Osteocyte (in vitro differentiated cells): ENCODE measurements around the gene OPCML. TPM values are rescaled to one million over a fixed set of nuclear protein-coding genes. Genes with fewer than 3 reads are reported as not detected.

ENCODE experiments used
- DNase-seq: peaks from one replicate; pipeline ENCODE4 v3.0.0; 2021; ENCODE audit warnings: mixed read lengths; ENCODE audit not compliant: unreplicated experiment; ENCODE audit errors: extremely low spot score
- H3K27ac Mint-ChIP-seq: one replicate; pipeline ENCODE4 v1.8.0; 2021; ENCODE audit warnings: mild to moderate bottlenecking, mixed read lengths; ENCODE audit not compliant: unreplicated experiment
- H3K27me3 Mint-ChIP-seq: one replicate; pipeline ENCODE4 v1.8.0; 2021; ENCODE audit warnings: mixed read lengths; ENCODE audit not compliant: unreplicated experiment
- H3K36me3 Mint-ChIP-seq: one replicate; pipeline ENCODE4 v1.8.0; 2021; ENCODE audit warnings: mixed read lengths; ENCODE audit not compliant: unreplicated experiment
- H3K4me1 Mint-ChIP-seq: one replicate; pipeline ENCODE4 v1.8.0; 2021; ENCODE audit warnings: mixed read lengths; ENCODE audit not compliant: unreplicated experiment
- H3K4me3 Mint-ChIP-seq: one replicate; pipeline ENCODE4 v1.8.0; 2021; ENCODE audit warnings: mild to moderate bottlenecking, moderate library complexity, mixed read lengths; ENCODE audit not compliant: unreplicated experiment
- H3K9me3 Mint-ChIP-seq: one replicate; pipeline ENCODE4 v1.8.0; 2021; ENCODE audit warnings: mixed read lengths; ENCODE audit not compliant: unreplicated experiment
- CTCF ChIP-seq: fragments of 200-600 bp; sonication (generic); IDR thresholded peaks from 2 replicates; pipeline ENCODE4 v1.5.0; 2021; ENCODE audit warnings: antibody characterized with exemption, mild to moderate bottlenecking, moderate library complexity
- total RNA-seq: library from RNA; stranded (reverse); gene quantifications from 2 replicates; pipeline ENCODE4 v1.2.1, GENCODE V29; 2021

The OPCML gene
- total RNA-seq, 1 donor from 2014 or later, result 0.11 TPM

- H3K9me3 Mint-ChIP-seq, result no peaks in the 10 kb centered on the region
- H3K4me3 Mint-ChIP-seq, result no peak overlapping the region
- H3K36me3 Mint-ChIP-seq, result no peaks in the 10 kb centered on the region
- no peak overlapping the region for H3K27ac Mint-ChIP-seq
- H3K4me1 Mint-ChIP-seq, result peaks cover 9% of the 10 kb centered on the region
- no peak for TF ChIP-seq CTCF
- no peaks in the 10 kb centered on the region for H3K27me3 Mint-ChIP-seq
- no peak for DNase-seq
Observed at GRCh38 chr11:132914600-132914999, 617.7 kb downstream of the OPCML start.

GRCh38 chr11:132913886-132914285 lies 618.4 kb downstream of the OPCML start:
- Mint-ChIP-seq H3K9me3 (no peaks in the 10 kb centered on the region), H3K36me3 (no peaks in the 10 kb centered on the region), H3K27ac (no peak overlapping the region), H3K4me1 (peaks cover 9% of the 10 kb centered on the region), H3K27me3 (no peaks in the 10 kb centered on the region), H3K4me3 (no peak overlapping the region)
- TF ChIP-seq CTCF, result no peak
- no peak for DNase-seq

GRCh38 chr11:132913295-132913694 lies 619.0 kb downstream of the OPCML start:
- no peaks in the 10 kb centered on the region for H3K9me3 Mint-ChIP-seq
- H3K36me3 Mint-ChIP-seq, result no peaks in the 10 kb centered on the region
- H3K4me3 Mint-ChIP-seq, result no peak overlapping the region
- no peak overlapping the region for H3K27ac Mint-ChIP-seq
- no peak for DNase-seq
- H3K4me1 Mint-ChIP-seq, result peaks cover 9% of the 10 kb centered on the region
- no peaks in the 10 kb centered on the region for H3K27me3 Mint-ChIP-seq
- TF ChIP-seq CTCF, result no peak

- Mint-ChIP-seq H3K36me3 (no peaks in the 10 kb centered on the region), H3K4me3 (no peak overlapping the region), H3K27ac (no peak overlapping the region), H3K4me1 (peaks cover 9% of the 10 kb centered on the region), H3K27me3 (no peaks in the 10 kb centered on the region), H3K9me3 (no peaks in the 10 kb centered on the region)
- TF ChIP-seq CTCF, result no peak
- DNase-seq, result no peak
Observed at GRCh38 chr11:132911186-132911585, 621.1 kb downstream of the OPCML start.

GRCh38 chr11:132910011-132910760 lies 622.1 kb downstream of the OPCML start:
- Mint-ChIP-seq H3K4me1 (peaks cover 9% of the 10 kb centered on the region), H3K27ac (no peak overlapping the region), H3K27me3 (no peaks in the 10 kb centered on the region), H3K36me3 (no peaks in the 10 kb centered on the region), H3K4me3 (no peak overlapping the region), H3K9me3 (no peaks in the 10 kb centered on the region)
- no peak for DNase-seq
- TF ChIP-seq CTCF, result no peak
